IPS-15b (cell line): ENCODE measurements around the gene ST3GAL6.
A peak's percentile ranks its signal among the peaks of the same experiment; 100 is the strongest.

Experiments used
- H3K27me3 ChIP-seq: one replicate; pipeline ENCODE4 v1.6.1; 2013; ENCODE audit warnings: low read length; ENCODE audit not compliant: control insufficient read depth, insufficient read depth
- H3K36me3 ChIP-seq: one replicate; pipeline ENCODE4 v1.6.1; 2013; ENCODE audit warnings: low read length; ENCODE audit not compliant: control insufficient read depth, insufficient read depth
- H3K4me1 ChIP-seq: one replicate; pipeline ENCODE4 v1.6.1; 2013; ENCODE audit warnings: mild to moderate bottlenecking, low read length; ENCODE audit not compliant: control insufficient read depth, insufficient read depth
- H3K4me3 ChIP-seq: one replicate; pipeline ENCODE4 v1.5.1; 2013; ENCODE audit warnings: low read depth, low read length
- H3K9ac ChIP-seq: one replicate; pipeline ENCODE4 v1.6.1; 2013; ENCODE audit warnings: low read depth, mild to moderate bottlenecking, low read length
- H3K9me3 ChIP-seq: one replicate; pipeline ENCODE4 v1.6.1; 2013; ENCODE audit warnings: mild to moderate bottlenecking, low read length; ENCODE audit not compliant: control insufficient read depth, insufficient read depth

The ST3GAL6 gene

GRCh38 chr3:98731720-98732285, 31.3 kb upstream of the ST3GAL6 start:
- Histone ChIP-seq H3K4me3 (peak overlapping the region; percentile 76), H3K9ac (peak overlapping the region; percentile 82)

GRCh38 chr3:98732286-98733052, 30.7 kb upstream of the ST3GAL6 start:
- Histone ChIP-seq H3K9ac (peak overlapping the region; percentile 82), H3K4me1 (no peaks in the 10 kb centered on the region)

More at GRCh38 chr3:98731720-98732285, 31.3 kb upstream of the ST3GAL6 start:
- Histone ChIP-seq H3K9me3 (no peaks in the 10 kb centered on the region), H3K27me3 (peaks cover 30% of the 10 kb centered on the region), H3K4me1 (no peaks in the 10 kb centered on the region), H3K36me3 (no peaks in the 10 kb centered on the region)

GRCh38 chr3:98733053-98733811, 29.9 kb upstream of the ST3GAL6 start:
- peaks cover 30% of the 10 kb centered on the region for H3K27me3 ChIP-seq
- H3K4me1 ChIP-seq: no peaks in the 10 kb centered on the region
- H3K4me3 ChIP-seq: peak overlapping the region; percentile 76
- H3K9me3 ChIP-seq: no peaks in the 10 kb centered on the region
- peak overlapping the region; percentile 82 for H3K9ac ChIP-seq
- no peaks in the 10 kb centered on the region for H3K36me3 ChIP-seq

More at GRCh38 chr3:98732286-98733052, 30.7 kb upstream of the ST3GAL6 start:
- Histone ChIP-seq H3K9me3 (no peaks in the 10 kb centered on the region), H3K27me3 (peaks cover 30% of the 10 kb centered on the region), H3K36me3 (no peaks in the 10 kb centered on the region), H3K4me3 (peak overlapping the region; percentile 76)

GRCh38 chr3:98733812-98734281, 29.3 kb upstream of the ST3GAL6 start:
- no peaks in the 10 kb centered on the region for H3K4me1 ChIP-seq
- H3K9me3 ChIP-seq: no peaks in the 10 kb centered on the region
- H3K4me3 ChIP-seq: peak overlapping the region; percentile 76
- peaks cover 30% of the 10 kb centered on the region for H3K27me3 ChIP-seq
- H3K36me3 ChIP-seq: no peaks in the 10 kb centered on the region
- H3K9ac ChIP-seq: no peak overlapping the region

- no peak overlapping the region for H3K9ac ChIP-seq
- no peaks in the 10 kb centered on the region for H3K4me1 ChIP-seq
- H3K9me3 ChIP-seq: no peaks in the 10 kb centered on the region
- peaks cover 30% of the 10 kb centered on the region for H3K27me3 ChIP-seq
- H3K4me3 ChIP-seq: peak overlapping the region; percentile 76
- H3K36me3 ChIP-seq: no peaks in the 10 kb centered on the region
These were observed 28.8 kb upstream of the ST3GAL6 start for GRCh38 chr3:98734306-98734705.

- H3K9me3 ChIP-seq: no peaks in the 10 kb centered on the region
- H3K9ac ChIP-seq: no peak overlapping the region
- H3K4me3 ChIP-seq: no peak overlapping the region
- no peaks in the 10 kb centered on the region for H3K36me3 ChIP-seq
- H3K4me1 ChIP-seq: no peaks in the 10 kb centered on the region
- peaks cover 30% of the 10 kb centered on the region for H3K27me3 ChIP-seq
These were observed 28.4 kb upstream of the ST3GAL6 start for GRCh38 chr3:98734735-98735134.

- Histone ChIP-seq H3K4me3 (no peak overlapping the region), H3K36me3 (no peaks in the 10 kb centered on the region), H3K9ac (no peak overlapping the region), H3K4me1 (no peaks in the 10 kb centered on the region), H3K27me3 (peaks cover 30% of the 10 kb centered on the region), H3K9me3 (no peaks in the 10 kb centered on the region)
These were observed 27.8 kb upstream of the ST3GAL6 start for GRCh38 chr3:98735296-98735695.

- H3K27me3 ChIP-seq: peaks cover 26% of the 10 kb centered on the region
- no peaks in the 10 kb centered on the region for H3K9me3 ChIP-seq
- no peaks in the 10 kb centered on the region for H3K36me3 ChIP-seq
- H3K9ac ChIP-seq: no peak overlapping the region
- no peaks in the 10 kb centered on the region for H3K4me1 ChIP-seq
- H3K4me3 ChIP-seq: no peak overlapping the region
These were observed 27.3 kb upstream of the ST3GAL6 start for GRCh38 chr3:98735761-98736269.

GRCh38 chr3:98737301-98737700, 25.8 kb upstream of the ST3GAL6 start:
- H3K27me3 ChIP-seq: peaks cover 20% of the 10 kb centered on the region

GRCh38 chr3:98739266-98739665, 23.9 kb upstream of the ST3GAL6 start:
- Histone ChIP-seq H3K4me3 (no peak overlapping the region), H3K4me1 (no peaks in the 10 kb centered on the region), H3K36me3 (no peaks in the 10 kb centered on the region), H3K9ac (no peak overlapping the region), H3K27me3 (peaks cover 9% of the 10 kb centered on the region), H3K9me3 (no peaks in the 10 kb centered on the region)

More at GRCh38 chr3:98737301-98737700, 25.8 kb upstream of the ST3GAL6 start:
- no peaks in the 10 kb centered on the region for H3K4me1 ChIP-seq
- no peaks in the 10 kb centered on the region for H3K36me3 ChIP-seq
- no peak overlapping the region for H3K9ac ChIP-seq
- H3K4me3 ChIP-seq: no peak overlapping the region
- no peaks in the 10 kb centered on the region for H3K9me3 ChIP-seq

GRCh38 chr3:98740324-98740723, 22.8 kb upstream of the ST3GAL6 start:
- Histone ChIP-seq H3K36me3 (no peaks in the 10 kb centered on the region), H3K4me3 (no peak overlapping the region), H3K4me1 (no peaks in the 10 kb centered on the region)

More at GRCh38 chr3:98740324-98740723, 22.8 kb upstream of the ST3GAL6 start:
- Histone ChIP-seq H3K27me3 (no peaks in the 10 kb centered on the region), H3K9me3 (no peaks in the 10 kb centered on the region), H3K9ac (no peak overlapping the region)
